ENCODE measurements around the gene MAP3K10.

The MAP3K10 gene

DNA sequence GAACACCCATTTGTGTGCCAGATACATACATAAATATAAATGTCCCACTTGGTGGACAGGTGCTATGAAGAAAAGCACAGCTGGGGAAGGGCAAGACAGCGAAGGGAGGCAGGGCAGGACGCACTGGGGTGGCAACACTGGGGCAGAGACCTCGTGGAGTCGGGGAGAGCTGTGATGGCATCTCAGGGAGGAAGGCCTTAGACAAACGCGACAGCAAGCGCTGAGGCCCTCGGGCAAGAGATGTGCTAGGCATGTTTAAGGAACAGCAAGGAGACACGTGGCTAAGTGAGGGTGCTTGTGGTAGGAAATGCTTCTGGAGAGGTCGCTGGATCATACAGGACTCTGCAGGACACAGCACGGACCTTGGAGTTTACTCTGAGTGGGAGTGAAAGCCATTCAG, 58.6 kb downstream of the MAP3K10 start:
- no peak for DNase-seq (ENCODE audit: low read depth in 3 of 3)

DNA sequence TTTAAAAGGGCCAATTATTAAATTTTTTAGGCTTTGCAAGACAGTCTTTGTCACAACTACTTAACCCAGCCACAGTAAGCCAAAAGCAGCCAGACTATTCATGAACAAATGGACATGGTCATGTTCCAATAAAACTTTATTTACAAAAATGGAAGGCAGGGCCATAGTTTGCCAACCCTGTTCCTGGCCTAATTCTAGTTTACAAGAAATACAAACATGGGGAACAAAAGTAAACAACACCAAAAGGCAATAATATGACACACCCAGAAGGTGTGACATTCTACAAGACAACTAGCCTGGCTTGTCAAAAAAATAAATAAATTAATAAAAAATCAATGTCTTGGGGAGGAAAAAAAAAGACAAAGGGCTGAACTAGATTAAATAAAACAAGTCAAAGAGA, 60.0 kb downstream of the MAP3K10 start:
- DNase-seq (ENCODE audit: low read depth in 3 of 3): no peak

DNA sequence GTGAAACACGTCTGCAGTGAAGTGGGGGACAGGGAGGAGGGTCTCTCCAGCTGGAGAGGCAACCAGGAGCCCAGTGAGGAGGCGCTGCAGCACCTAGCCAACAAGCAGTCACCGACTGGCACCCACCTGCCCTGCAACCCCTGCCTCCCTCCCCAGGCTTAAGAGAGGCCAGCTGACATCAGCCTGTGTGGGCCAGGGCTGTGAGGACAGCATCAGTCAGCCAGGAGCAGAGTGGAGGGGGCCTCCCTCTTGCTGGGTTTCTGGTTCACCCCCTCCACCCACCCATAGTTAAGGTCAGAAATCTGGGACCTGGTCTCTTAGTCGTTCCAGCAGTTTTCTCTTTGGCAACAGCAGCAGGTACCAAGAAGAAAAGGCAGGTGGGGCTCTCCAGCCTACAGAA, 60.8 kb downstream of the MAP3K10 start:
- DNase-seq (ENCODE audit: low read depth in 3 of 3): no peak

DNA sequence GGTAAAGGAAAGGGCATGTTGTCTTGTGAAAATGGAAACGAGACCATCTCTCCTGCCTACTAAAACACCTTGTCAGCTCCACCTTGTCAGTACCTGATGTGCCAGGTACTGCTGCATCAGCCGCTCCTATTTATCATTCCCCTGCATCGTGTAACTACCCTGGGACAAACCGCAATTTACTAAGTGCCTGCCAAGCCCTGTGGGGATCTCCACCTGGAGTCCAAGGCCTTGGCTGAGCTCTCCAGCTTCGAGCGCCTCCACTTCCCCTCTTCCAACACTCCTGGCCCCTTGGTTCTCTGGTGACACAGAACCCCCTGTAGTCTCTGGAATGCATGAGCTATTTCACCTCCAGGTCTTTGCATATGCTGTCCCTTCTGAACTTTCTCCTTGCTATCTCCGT, 61.2 kb downstream of the MAP3K10 start:
- no peak for DNase-seq (ENCODE audit: low read depth in 3 of 3)

DNA sequence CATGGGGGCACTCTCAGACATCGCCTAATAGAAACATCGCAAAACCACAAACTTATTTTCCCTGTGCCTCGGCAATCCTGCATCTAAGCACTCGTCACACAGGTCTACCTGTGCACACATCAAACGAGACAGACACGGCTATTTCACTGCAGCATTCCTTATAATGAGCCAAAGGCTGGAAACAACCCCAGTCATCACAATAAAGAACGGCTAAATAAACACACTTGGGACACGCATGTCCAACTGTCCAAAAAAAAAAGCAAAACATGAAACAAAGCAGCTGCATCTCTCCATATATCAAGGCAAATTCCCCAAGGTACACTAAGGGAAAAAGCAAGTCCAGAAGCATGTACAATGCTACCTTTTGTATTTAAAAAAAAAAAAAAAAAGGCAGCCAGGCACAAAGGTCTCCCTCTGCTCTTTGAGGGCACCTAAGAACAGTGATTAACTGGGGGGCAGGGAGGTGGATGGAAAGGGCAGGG, 62.4 kb downstream of the MAP3K10 start:
- DNase-seq (ENCODE audit: low read depth in 3 of 3): no peak

DNA sequence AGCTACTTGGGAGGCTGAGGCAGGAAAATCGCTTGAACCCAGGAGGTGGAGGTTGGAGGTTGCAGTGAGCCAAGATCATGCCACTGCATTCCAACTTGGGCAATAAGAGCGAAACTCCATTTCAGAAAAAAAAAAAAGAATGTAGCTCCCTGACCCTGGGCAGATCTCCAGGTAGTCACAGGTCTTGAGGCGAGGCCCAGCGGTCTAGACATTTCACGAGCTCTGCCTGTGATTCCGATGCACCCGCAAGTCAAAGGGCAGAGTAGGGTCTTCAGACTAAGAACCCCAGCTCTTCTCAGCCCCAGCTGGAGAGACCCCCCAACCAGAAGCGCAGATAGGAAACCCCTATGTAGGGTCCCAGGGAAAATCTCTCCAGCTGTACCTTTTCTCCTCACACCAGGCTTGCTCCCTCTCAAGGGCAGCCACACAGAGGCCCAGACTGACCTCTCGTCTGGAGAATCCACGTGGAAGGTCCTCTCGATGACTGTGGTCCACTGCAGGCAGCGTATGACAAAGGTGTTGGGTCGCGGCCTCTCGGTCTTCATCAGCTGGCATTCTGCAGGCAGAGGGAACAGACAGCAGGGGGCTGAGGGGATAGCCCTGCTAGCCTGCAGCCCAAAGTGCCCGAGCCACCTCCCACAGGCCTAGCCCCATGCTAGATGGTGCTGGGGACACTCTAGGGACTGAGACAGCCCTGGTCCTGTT, 63.6 kb downstream of the MAP3K10 start:
- no peak for DNase-seq (ENCODE audit: low read depth in 3 of 3)

DNA sequence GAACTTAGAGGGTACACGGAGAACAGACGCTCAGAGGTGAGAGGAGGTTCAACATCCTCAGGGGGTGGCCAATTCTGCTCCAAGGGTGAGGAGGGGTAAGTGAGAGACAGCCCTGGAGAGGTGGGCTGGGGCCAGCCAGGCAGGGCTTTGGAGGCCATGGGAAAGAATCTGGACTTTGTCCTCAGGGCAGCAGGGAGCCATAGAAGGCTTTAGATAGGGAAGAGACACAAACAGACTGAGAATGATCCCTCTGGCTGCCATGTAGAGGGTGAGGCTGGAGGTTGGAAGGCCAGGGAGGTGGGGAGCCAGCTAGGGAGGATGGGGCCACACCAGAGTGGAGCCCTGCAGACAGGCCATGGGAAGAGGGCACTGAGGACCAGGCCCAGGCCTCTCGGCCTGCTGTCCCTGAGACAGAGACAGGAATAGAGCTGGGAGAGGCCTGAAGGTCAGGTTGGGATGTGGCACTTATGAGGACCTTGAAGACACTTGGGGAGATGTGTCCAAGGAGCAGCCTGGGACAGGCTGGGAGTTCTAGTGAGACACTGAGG, 64.5 kb downstream of the MAP3K10 start:
- DNase-seq (ENCODE audit: low read depth in 3 of 3): no peak

DNA sequence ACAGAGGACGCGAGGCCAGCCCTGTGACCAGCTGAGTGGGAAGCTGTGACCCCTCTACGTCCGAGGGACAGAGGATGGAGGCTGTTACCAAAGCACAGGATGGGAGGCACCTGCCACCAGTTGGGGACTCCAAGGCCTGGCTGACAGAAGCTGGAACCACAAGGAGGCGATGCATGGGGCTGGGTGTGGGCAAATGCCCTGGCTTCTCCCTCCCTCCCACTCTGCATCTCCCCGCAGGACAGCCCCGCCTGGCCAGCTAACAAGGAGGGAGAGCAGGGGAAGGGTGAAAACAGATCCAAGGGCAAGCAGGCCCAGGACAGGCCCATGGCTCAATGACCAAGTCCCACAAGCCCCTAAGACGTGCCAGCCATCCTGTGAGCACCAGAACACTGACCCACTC, 65.3 kb downstream of the MAP3K10 start:
- no peak for DNase-seq (ENCODE audit: low read depth in 3 of 3)

DNA sequence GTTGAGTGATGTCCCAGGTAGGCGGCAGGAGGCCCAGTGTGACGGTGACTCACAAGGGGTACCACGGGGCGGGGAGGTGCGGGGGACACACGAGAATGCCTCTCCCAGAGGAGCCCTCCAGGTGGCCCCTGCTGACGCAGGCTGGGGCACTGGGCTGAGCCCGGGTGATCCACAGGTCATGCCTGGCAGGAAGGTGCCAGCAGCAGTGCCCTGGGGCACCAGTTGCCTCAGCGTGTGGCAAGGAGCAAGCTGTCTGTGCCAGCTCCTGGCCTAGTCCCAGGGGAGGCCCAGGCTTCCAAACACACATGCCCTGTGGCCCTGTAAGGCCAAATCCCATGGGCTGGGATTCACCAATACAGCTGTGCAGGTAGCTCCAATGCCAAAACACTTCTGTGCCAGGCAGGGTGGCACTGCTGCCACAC, 65.9 kb downstream of the MAP3K10 start:
- DNase-seq (ENCODE audit: low read depth in 3 of 3): no peak

DNA sequence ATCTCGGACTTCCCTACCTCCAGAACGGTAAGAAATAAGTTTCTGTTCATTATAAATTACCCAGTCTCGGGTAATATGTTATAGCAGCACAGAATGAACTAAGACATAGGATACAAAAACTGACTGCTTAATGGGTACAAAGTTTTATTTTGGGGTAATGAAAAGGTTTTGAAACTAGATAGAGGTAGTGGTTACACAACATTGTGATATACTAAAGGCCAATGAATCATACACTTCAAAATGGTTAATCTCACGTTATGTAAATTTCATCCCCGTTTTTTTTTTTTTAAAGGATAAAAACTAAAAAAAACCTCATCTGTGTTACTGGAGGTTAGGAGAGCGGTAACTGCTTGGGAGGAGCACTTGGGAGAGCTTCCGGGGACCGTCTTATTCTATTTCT, 70.4 kb downstream of the MAP3K10 start:
- DNase-seq (ENCODE audit: low read depth in 3 of 3): no peak

DNA sequence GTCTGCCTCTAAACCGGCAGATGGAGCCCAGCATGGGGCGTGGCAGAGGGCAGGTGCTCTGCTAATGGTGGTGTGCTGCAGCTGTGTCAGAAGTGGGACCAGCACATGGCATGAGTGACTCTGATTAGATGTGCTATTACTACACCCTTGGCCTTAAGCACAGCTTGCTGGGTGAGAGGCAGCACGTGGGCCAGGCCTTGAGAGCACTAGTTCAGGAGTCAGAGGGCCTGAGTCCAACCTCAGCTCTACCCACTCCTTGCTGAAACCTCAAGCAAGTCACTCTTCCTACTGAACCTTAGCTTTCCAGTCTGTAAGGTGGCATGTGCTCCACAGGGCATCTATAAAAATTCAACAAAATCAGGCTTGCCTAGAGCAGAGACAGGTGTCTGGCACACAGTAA, 71.2 kb downstream of the MAP3K10 start:
- DNase-seq (ENCODE audit: low read depth in 3 of 3): no peak

DNA sequence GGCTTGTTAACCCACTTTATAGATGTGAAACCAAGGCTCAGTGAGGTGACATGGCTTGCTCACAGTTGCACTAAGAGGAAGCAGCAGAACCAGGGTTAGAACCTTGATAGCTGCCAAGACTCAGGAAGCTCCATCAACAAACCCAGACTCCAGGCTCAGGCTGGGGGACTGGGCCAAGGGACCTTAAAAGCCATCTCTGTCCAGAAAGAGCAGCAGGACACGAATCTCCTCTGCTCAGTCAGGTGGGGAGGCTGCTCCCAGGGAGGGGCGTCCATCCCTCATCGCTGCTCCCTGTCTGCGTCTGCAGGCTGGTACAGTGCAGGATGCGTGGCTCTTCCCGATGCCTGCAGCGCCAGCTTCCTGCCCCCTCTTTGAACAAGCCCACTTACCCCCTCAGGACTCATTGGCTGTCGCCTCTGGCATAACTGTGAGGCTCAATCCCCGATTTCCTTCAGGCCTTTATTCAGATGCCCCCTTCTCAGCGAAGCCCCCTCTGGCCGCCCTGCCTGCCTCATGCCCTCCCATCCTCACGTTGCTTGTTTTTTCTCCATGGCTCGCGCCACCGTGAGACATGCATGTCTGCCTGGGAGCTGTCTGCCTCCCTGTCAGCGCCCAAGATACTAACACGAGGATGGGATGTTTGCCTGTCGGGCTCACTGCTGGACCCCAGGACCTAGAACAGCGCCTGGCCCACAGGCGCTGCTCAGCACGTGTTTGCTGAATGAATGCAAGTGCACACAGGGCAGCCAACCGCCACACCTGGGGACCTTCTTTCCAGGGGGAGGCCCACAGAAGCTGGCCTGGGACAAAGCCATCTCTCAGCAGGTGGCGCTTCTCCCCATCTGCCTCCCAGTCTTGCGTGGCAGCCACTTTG, 72.5 kb downstream of the MAP3K10 start:
- DNase-seq (ENCODE audit: low read depth in 3 of 3): no peak

DNA sequence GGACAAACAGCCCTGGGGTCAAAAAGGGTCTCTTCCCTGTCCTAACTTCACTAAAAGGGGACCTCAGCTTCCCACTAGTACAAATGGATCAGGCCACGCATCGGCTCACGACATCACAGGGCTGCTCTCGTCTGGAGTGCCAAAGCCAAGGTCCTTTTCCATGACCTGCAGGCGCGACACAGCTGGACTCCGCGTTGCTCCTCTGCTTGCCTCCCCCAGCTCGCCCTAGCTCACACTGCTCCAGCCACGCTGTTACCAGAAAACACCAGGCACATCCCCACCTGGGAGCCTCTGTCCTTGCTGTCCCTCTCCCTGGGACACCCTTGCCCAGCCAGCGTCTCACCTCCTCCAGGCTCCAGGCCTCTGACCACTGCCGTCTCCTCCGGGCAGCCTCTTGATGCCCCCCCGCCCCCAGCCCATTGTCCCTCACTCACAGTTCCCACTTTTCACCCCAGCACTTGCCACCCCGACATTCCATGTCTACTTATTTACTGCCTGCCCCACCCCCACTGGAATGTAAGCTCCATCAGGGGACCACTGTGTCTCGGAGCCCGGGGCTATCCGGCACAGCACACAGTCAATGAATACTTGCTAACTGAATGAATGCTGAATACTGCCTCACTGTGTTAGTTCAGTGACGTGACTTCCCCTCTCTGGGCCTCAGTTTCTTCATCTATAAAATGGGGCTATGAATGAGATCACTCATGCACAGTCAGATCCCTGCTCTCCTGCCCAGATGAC, 73.3 kb downstream of the MAP3K10 start:
- DNase-seq (ENCODE audit: low read depth in 3 of 3): no peak
